HG03060 (cell line): ENCODE results near the gene GNG11.

ENCODE experiments used
- ATAC-seq: cut with Tn5 transposase; IDR thresholded peaks from one replicate; pipeline ENCODE4 v1.9.1; 2021; ENCODE audit warnings: low read depth, moderate number of reproducible peaks; ENCODE audit not compliant: unreplicated experiment

Gene GNG11

GRCh38 chr7:93943816-93944540, 22.4 kb downstream of the GNG11 start:
- ATAC-seq, result no peak

- ATAC-seq, result no peak
Measured at GRCh38 chr7:93944673-93945072, 23.1 kb downstream of the GNG11 start.

GRCh38 chr7:93945083-93945482, 23.5 kb downstream of the GNG11 start:
- ATAC-seq, result no peak

- no peak for ATAC-seq
Measured at GRCh38 chr7:93945756-93946535, 24.4 kb downstream of the GNG11 start.

- ATAC-seq, result no peak
Measured at GRCh38 chr7:93948106-93948505, 26.6 kb downstream of the GNG11 start.

- ATAC-seq, result no peak
Measured at GRCh38 chr7:93948873-93949272, 27.3 kb downstream of the GNG11 start.

GRCh38 chr7:93949423-93949822, 27.9 kb downstream of the GNG11 start:
- no peak for ATAC-seq

- ATAC-seq, result peak; percentile 83
Measured at GRCh38 chr7:93955304-93955703, 33.8 kb downstream of the GNG11 start.

GRCh38 chr7:93957767-93958166, 36.2 kb downstream of the GNG11 start:
- no peak for ATAC-seq

- ATAC-seq, result no peak
Measured at GRCh38 chr7:93958216-93958615, 36.7 kb downstream of the GNG11 start.

- no peak for ATAC-seq
Measured at GRCh38 chr7:93958651-93959050, 37.1 kb downstream of the GNG11 start.

GRCh38 chr7:93960986-93961385, 39.5 kb downstream of the GNG11 start:
- no peak for ATAC-seq

GRCh38 chr7:93964262-93964661, 42.7 kb downstream of the GNG11 start:
- ATAC-seq, result no peak

- ATAC-seq, result no peak
Measured at GRCh38 chr7:93964813-93965212, 43.3 kb downstream of the GNG11 start.

GRCh38 chr7:93968911-93969620, 47.5 kb downstream of the GNG11 start:
- ATAC-seq, result no peak

GRCh38 chr7:93972029-93972725, 50.6 kb downstream of the GNG11 start:
- no peak for ATAC-seq

- ATAC-seq, result no peak
Measured at GRCh38 chr7:93973134-93973533, 51.6 kb downstream of the GNG11 start.

GRCh38 chr7:93977211-93977950, 55.8 kb downstream of the GNG11 start:
- ATAC-seq, result no peak
